CD1c-positive myeloid dendritic cell (primary cell): ENCODE measurements around the gene ARHGAP24.
"Not testable (repeated sequence)": the region's sequence is repeated elsewhere in the genome, so short reads cannot be mapped to it uniquely, and the experiment has no call there.

Experiments used
- DNase-seq: peaks from one replicate; pipeline ENCODE4 v3.0.0-alpha.2; 2016; ENCODE audit errors: extremely low spot score

Gene ARHGAP24

GRCh38 chr4:86015412-86016350 lies 540.7 kb downstream of the ARHGAP24 start:
- no peak for DNase-seq

GRCh38 chr4:86019362-86019761 lies 544.4 kb downstream of the ARHGAP24 start:
- no peak for DNase-seq

GRCh38 chr4:86019906-86020305 lies 545.0 kb downstream of the ARHGAP24 start:
- DNase-seq = no peak

- not testable (repeated sequence) for DNase-seq
Measured at GRCh38 chr4:86021671-86022070, 546.7 kb downstream of the ARHGAP24 start.

GRCh38 chr4:86026720-86027119 lies 551.8 kb downstream of the ARHGAP24 start:
- no peak for DNase-seq

GRCh38 chr4:86031927-86032326 lies 557.0 kb downstream of the ARHGAP24 start:
- DNase-seq = no peak

GRCh38 chr4:86032476-86033022 lies 557.6 kb downstream of the ARHGAP24 start:
- no peak for DNase-seq

GRCh38 chr4:86033171-86033570 lies 558.2 kb downstream of the ARHGAP24 start:
- no peak for DNase-seq

GRCh38 chr4:86034616-86035015 lies 559.7 kb downstream of the ARHGAP24 start:
- no peak for DNase-seq

- DNase-seq = no peak
Measured at GRCh38 chr4:86035688-86036087, 560.7 kb downstream of the ARHGAP24 start.

GRCh38 chr4:86036736-86037135 lies 561.8 kb downstream of the ARHGAP24 start:
- DNase-seq = no peak

- no peak for DNase-seq
Measured at GRCh38 chr4:86038037-86038436, 563.1 kb downstream of the ARHGAP24 start.

- DNase-seq = peak; percentile 51
Measured at GRCh38 chr4:86043755-86044592, 569.0 kb downstream of the ARHGAP24 start.

- DNase-seq = no peak
Measured at GRCh38 chr4:86044593-86044985, 569.6 kb downstream of the ARHGAP24 start.

GRCh38 chr4:86048426-86048825 lies 573.5 kb downstream of the ARHGAP24 start:
- no peak for DNase-seq

GRCh38 chr4:86050496-86050895 lies 575.5 kb downstream of the ARHGAP24 start:
- no peak for DNase-seq
